A204.1 (cell line): Measurements from ENCODE around the gene BEAN1.
"Not testable (repeated sequence)": the region's sequence is repeated elsewhere in the genome, so short reads cannot be mapped to it uniquely, and the experiment has no call there.

Experiments
- FAIRE-seq: peaks from 2 replicates; lab custom pipeline; 2012; peaks lifted over from hg19 to GRCh38; lab: Jason Lieb, UNC

Gene BEAN1

GRCh38 chr16:66441586-66442375, 14.7 kb downstream of the BEAN1 start:
- FAIRE-seq = no peak

GRCh38 chr16:66442502-66443268, 15.6 kb downstream of the BEAN1 start:
- FAIRE-seq = no peak

GRCh38 chr16:66443269-66443652, 16.2 kb downstream of the BEAN1 start:
- no peak for FAIRE-seq

- no peak for FAIRE-seq
These were observed 17.0 kb downstream of the BEAN1 start for GRCh38 chr16:66444049-66444481.

- FAIRE-seq = no peak
These were observed 19.6 kb downstream of the BEAN1 start for GRCh38 chr16:66446737-66447136.

GRCh38 chr16:66447491-66447890, 20.4 kb downstream of the BEAN1 start:
- no peak for FAIRE-seq

GRCh38 chr16:66451548-66451947, 24.5 kb downstream of the BEAN1 start:
- no peak for FAIRE-seq

- not testable (repeated sequence) for FAIRE-seq
These were observed 26.1 kb downstream of the BEAN1 start for GRCh38 chr16:66453230-66453629.

GRCh38 chr16:66454751-66455150, 27.7 kb downstream of the BEAN1 start:
- no peak for FAIRE-seq

GRCh38 chr16:66455970-66456369, 28.9 kb downstream of the BEAN1 start:
- no peak for FAIRE-seq

GRCh38 chr16:66457888-66458287, 30.8 kb downstream of the BEAN1 start:
- FAIRE-seq = no peak

- FAIRE-seq = no peak
These were observed 31.2 kb downstream of the BEAN1 start for GRCh38 chr16:66458292-66458691.

GRCh38 chr16:66458853-66459252, 31.8 kb downstream of the BEAN1 start:
- no peak for FAIRE-seq

- FAIRE-seq = no peak
These were observed 32.8 kb downstream of the BEAN1 start for GRCh38 chr16:66459878-66460277.

GRCh38 chr16:66460703-66461102, 33.6 kb downstream of the BEAN1 start:
- FAIRE-seq = no peak

- FAIRE-seq = no peak
These were observed 35.8 kb downstream of the BEAN1 start for GRCh38 chr16:66462912-66463311.

- not testable (repeated sequence) for FAIRE-seq
These were observed 38.9 kb downstream of the BEAN1 start for GRCh38 chr16:66465946-66466345.

- FAIRE-seq = not testable (repeated sequence)
These were observed 39.5 kb downstream of the BEAN1 start for GRCh38 chr16:66466636-66467035.

GRCh38 chr16:66467611-66468010, 40.5 kb downstream of the BEAN1 start:
- no peak for FAIRE-seq

GRCh38 chr16:66468321-66468965, 41.3 kb downstream of the BEAN1 start:
- FAIRE-seq = no peak

- FAIRE-seq = no peak
These were observed 42.3 kb downstream of the BEAN1 start for GRCh38 chr16:66469291-66469946.

GRCh38 chr16:66469947-66470546, 43.0 kb downstream of the BEAN1 start:
- no peak for FAIRE-seq
